ENCODE results near the gene PIAS4. TPM values are rescaled to one million over a fixed set of nuclear protein-coding genes. Genes with fewer than 3 reads are reported as not detected.
"Not testable (repeated sequence)": the region's sequence is repeated elsewhere in the genome, so short reads cannot be mapped to it uniquely, and the experiment has no call there.

The PIAS4 gene
- polyA plus RNA-seq, 1 donor, result 25.0 TPM

GRCh38 chr19:3998667-3999412, 8.7 kb upstream of the PIAS4 start:
- not testable (repeated sequence) for DNase-seq (ENCODE audit: low read depth)

DNA sequence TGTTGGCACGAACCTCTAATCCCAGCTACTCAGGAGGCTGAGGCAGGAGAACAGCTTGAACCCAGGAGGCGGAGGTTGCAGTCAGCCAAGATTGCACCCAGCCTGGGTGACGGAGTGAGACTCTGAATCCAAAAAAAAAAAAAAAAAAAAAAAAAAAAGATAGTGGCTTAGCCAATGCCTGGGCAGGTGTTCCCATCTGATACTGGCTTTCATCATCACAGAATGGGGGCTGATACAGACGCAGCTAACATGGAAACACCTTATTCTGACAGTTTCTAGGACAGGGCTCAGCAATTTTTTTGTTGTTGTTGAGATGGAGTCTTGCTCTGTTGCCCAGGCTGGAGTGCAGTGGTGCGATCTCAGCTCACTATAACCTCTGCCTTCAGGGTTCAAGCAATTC, 6.7 kb upstream of the PIAS4 start:
- not testable (repeated sequence) for DNase-seq (ENCODE audit: low read depth)

DNA sequence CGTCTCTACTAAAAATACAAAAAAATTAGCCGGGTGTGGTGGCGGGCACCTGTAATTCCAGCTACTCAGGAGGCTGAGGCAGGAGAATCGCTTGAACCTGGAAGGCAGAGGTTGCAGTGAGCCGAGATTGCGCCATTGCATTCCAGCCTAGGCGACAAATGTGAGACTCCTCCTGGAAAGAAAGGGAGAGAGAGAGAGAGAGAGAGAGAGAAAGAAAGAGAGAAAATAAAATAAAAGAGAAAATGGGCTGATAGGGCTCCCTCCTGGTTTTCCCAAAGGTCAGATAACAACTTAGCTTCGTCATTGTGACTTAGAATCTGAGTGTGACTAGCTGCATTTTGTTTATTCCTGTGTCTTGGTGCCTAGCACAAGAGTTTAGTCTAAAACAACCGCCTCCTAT, 2.1 kb upstream of the PIAS4 start:
- not testable (repeated sequence) for DNase-seq (ENCODE audit: low read depth)

DNA sequence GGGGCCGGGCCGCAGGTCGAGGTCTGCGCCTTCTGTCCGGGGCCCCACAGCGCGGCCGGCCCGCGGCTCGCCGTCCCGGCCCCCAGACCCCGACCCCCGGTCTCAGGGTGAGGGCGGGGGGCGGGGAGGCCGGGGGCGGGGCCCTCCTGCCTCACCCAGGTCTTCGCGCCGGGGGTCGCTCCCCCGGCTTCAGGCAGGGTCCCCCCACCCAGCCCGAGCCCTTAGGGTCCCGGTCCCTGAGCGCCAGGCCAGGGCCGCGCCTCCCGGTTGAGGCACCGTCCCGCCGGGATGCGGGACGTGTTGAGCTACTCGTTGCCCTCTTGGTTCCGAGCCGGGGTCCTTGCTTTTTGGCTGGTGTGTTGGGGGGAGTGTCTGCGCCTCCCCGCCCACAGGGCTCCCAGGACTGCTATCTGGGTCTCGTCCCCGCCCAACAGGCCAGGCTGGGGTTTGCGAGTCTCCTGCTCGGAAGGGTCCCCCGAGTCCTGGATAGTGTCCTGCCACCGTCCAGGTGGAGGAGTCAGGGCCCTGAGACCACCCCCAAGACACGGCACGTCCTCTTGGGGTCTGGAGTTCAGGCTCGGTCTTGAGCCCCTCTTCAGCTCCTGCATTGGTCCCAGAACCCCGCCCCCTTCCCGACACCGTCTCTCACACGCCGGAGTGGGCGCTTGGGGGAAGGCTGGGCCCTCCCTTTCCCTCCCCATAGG, 452 bp downstream of the PIAS4 start:
- no peak for DNase-seq (ENCODE audit: low read depth)

- DNase-seq (ENCODE audit: low read depth), result no peak
These were observed 2.7 kb downstream of the PIAS4 start for GRCh38 chr19:4009990-4010807.

- DNase-seq (ENCODE audit: low read depth), result no peak
These were observed 3.2 kb downstream of the PIAS4 start for GRCh38 chr19:4010808-4011110.

DNA sequence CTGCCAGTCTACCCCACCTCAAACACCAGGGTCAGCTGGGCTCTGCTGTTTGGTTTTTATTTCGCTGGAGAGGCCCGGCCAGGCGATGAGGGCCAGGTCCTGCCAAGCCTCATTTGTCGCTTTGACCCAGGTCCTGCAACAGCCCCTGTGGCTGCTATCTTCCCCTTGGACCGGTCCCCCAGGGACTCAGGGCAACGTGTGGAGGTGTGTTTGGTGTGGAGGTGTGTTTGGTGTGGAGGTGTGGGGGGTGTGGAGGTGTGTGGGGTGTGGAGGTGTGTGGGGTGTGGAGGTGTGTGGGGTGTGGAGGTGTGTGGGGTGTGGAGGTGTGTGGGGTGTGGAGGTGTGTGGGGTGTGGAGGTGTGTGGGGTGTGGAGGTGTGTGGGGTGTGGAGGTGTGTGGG, 3.9 kb downstream of the PIAS4 start:
- not testable (repeated sequence) for DNase-seq (ENCODE audit: low read depth)

DNA sequence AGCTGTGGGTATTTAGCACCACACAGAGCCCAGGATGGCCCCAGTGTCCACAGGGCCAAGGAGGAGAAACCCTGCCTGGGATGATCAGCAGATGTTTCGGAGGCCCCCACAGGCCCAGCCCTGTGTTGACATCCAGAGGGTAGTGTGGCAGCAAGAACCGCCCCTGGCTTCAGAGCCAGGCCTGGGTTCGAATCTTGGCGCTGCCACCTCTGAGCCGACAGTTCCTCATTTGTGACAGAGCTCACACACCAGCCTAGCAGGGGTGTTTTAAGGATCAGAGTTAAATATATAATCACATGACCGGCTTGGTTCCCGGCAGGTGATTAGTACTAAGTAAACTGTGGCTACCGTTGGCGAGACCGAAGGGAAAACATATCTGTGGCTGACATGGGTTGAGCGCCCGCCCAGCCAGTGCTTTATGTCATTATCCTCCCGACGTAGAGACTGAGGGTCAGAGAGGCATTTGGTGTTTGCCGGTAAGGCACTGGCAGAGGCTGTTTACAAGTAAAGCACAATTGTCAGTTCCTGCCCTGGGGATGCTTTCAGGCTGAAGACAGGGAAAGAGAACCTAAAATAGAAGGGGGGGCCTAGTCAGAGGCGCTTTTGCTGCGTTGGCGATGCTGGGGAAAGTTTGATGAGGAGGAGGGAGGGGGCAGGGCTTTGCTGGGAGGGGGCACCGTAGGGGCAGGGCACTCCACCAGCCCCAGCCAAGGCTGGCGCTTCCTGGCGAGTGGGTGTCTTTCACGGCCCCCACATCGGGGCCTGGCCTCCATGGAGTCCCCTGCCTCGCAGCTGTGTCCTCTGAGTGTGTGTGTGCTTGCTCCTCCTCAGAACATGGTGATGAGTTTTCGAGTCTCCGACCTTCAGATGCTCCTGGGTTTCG, 4.8 kb downstream of the PIAS4 start:
- DNase-seq (ENCODE audit: low read depth), result no peak

- DNase-seq (ENCODE audit: low read depth), result no peak
These were observed 5.6 kb downstream of the PIAS4 start for GRCh38 chr19:4012975-4013634.

DNA sequence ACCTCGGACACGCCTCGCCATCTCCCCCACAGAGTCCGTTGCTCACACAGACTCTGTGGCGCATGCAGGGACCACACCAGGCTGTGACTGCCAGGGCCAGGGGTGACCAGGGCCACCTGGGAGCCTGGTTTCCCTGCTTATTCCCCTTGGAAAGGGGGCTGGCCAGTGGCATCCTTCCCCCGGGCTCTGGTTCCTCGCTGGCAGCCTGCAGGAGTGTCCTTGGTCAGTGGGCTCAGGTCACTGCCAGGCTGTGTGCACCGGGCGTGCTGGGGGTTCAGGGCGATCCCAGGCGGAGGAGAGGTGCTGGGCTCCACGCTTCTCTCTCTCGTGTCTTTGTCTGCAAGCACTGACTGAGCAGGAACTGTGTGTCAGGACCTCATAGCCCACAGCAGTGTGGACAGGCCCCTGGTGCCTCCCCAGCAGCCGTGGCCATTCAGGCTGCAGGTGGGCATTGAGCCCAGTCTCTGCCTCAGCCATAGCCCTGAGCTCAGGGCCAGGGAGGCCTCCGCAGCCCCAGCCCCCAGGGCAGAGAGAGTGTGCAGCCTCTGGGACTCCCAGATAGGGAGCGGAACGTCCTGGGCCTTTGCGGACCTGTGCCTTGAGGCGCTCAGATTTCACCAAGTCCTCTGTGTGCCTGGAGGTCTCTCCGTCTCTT, 6.5 kb downstream of the PIAS4 start:
- no peak for DNase-seq (ENCODE audit: low read depth)

GRCh38 chr19:4014541-4015491, 7.3 kb downstream of the PIAS4 start:
- DNase-seq (ENCODE audit: low read depth), result no peak

GRCh38 chr19:4015705-4016402, 8.3 kb downstream of the PIAS4 start:
- no peak for DNase-seq (ENCODE audit: low read depth)

DNA sequence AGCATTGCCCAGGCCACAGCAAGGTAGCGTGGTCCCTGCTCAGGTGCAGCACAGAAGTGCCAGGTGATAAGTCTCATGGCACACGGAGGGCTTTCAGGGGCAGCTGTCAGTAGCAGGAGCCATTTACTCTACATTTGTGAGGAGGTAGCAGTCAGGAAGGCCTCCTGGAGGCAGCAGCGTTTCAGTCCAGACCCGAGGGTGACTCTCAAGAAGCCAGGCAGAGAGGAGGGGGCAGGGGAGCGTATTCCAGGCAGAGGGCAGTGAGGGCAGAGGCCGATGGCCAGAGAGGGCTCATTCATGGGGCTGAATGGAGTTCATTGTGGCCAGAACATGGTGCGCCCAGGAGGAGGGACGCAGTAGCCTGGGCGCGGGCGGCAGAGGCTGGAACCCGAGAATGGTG, 8.9 kb downstream of the PIAS4 start:
- no peak for DNase-seq (ENCODE audit: low read depth)

- DNase-seq (ENCODE audit: low read depth), result no peak
These were observed 9.5 kb downstream of the PIAS4 start for GRCh38 chr19:4016903-4017638.

- no peak for DNase-seq (ENCODE audit: low read depth)
These were observed 10.6 kb downstream of the PIAS4 start for GRCh38 chr19:4018140-4018613.

DNA sequence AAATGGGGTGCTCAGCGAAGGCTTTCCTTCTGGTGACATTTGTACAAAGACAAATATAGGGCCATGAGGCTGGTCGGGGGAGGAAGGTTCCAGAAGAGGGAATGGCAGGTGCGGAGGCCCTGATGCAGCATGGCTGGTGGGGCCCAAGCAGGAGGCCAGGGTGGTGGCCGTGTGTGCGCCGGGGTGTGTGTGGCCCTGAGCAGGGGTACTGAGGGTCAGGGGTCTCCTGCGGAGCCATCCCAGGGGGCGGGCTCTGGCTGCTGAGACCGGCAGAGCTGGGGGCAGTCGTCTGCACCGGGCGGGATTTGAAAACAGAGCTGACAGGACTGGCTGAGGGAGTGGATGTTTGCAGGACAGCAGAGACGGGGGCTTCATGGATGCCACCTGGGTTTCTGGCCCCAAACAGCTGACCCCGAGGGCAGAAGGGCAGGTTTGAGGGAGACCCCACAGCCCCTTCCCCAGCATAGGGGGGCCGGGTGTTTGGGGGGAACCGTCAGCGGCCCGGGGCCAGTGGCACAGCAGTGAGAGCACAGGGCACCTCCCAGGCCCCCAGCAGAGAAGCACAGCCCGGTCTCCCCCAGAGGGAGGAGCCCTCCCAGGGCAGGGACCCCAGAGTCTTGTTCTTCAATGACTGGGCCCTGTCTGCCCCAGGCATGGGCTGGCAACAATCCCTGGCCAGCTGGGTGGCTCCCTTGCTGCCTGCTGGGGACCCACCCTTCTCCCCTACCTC, 11.4 kb downstream of the PIAS4 start:
- DNase-seq (ENCODE audit: low read depth), result no peak

DNA sequence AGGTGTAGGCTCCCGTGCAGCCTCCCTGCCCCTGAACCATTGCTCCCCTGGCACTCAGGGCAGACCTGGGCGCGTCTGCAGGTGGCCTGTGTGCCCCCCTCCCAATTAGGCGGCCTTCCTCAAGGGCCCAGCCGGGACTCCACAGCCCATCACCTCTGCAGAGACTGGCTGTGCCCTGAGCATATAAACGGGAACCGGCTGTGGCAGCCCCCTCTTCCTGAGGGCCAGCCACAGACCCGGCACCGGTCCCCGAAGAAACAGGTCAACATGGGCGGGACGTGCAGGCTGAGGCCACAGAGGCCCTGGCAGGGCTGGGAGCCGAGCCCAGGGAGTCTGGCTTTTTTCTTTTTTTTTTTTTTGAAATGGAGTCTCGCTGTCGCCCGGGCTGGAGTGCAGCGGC, 12.0 kb downstream of the PIAS4 start:
- no peak for DNase-seq (ENCODE audit: low read depth)

All from forelimb muscle (tissue), 1 donor.